Peyer's patch (tissue), 4 donors: ENCODE results near the gene DDX20. TPM values are rescaled to one million over a fixed set of nuclear protein-coding genes. Genes with fewer than 3 reads are reported as not detected.

Source experiments
- DNase-seq, 3 donors: peaks; one replicate each; pipeline ENCODE4 v3.0.0-alpha.2; 2017 to 2019
- H3K27ac ChIP-seq, 4 donors: fragments of 200-600 bp; sonication (generic); one replicate each; pipeline ENCODE4 v1.5.1; 2016 to 2019
- H3K27me3 ChIP-seq, 2 donors: fragments of 200-600 bp; sonication (generic); one replicate each; pipeline ENCODE4 v1.5.1; 2019
- H3K36me3 ChIP-seq, 3 donors: fragments of 200-600 bp; sonication (generic); one replicate each; pipeline ENCODE4 v1.5.1; 2016 to 2019
- H3K4me1 ChIP-seq, 4 donors: fragments of 200-600 bp; sonication (generic); one replicate each; pipeline ENCODE4 v1.5.1; 2016 to 2019
- H3K4me3 ChIP-seq, 4 donors: fragments of 200-600 bp; sonication (generic); 1 replicate in 3 of 4; 2 replicates in 1 of 4; pipeline ENCODE4 v1.5.1; 2016 to 2019; ENCODE audit warnings: mild to moderate bottlenecking in 1 of 4
- H3K9me3 ChIP-seq, 4 donors: fragments of 200-600 bp; sonication (generic); one replicate each; pipeline ENCODE4 v1.5.1; 2016 to 2019; ENCODE audit warnings: mild to moderate bottlenecking in 1 of 4
- POLR2A ChIP-seq, 2 donors: fragments of 450-650 bp; IDR thresholded peaks; one replicate each; pipeline ENCODE4 v1.5.1; 2017; ENCODE audit warnings: antibody characterized with exemption in 2 of 2, mild to moderate bottlenecking in 2 of 2, moderate library complexity in 2 of 2
- total RNA-seq, 4 donors: library from RNA; depleted of rRNA; stranded (reverse); fragments of >200 nt; gene quantifications; one replicate each; pipeline ENCODE4 v1.1.0, GENCODE V29; 2016
- TF ChIP-seq, protein P1 (sequence below), 6 experiments: fragments of 450-650 bp in 4 of 6; fragments of 200-600 bp in 2 of 6; sonication (generic) in 1 of 6; IDR thresholded peaks; one replicate each; pipeline ENCODE4 v1.5.1; 2017 to 2019; ENCODE audit warnings: antibody characterized with exemption in 6 of 6, mild to moderate bottlenecking in 3 of 6, moderate library complexity in 1 of 6

The DDX20 gene
- total RNA-seq, 4 donors from 2014 or later: 13.5 to 34.7 (median 22.5) TPM

DNA sequence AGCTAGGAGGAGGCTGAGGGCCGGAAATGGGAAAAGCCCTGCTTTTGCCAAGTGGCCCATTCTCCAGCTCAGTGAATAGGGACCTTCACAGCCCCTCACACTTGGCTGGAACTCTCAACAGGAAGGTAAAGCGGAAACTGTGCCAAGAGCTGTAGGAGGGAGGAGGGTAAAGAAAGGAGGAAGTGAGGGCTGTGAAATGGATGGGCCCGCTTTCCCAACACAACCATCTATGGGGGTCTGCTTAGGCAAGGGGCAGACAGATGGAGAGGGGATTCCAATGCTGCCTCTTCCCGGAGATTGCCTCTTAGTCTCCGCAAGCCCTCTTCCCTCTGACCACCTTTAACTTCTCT lies 21.7 kb upstream of the DDX20 start:
- Histone ChIP-seq H3K4me1 (peaks cover 0 to 40% (median 2%) of the 10 kb centered on the region in 4 donors), H3K9me3 (no peaks in the 10 kb centered on the region), H3K36me3 (no peaks in the 10 kb centered on the region), H3K27ac (peak overlapping the region in 3 of 4 donors; percentile 58 to 68 (median 65)), H3K4me3 (no peak overlapping the region), H3K27me3 (no peaks in the 10 kb centered on the region)
- DNase-seq: no peak
- no peak for TF ChIP-seq POLR2A (IDR thresholded peaks at IDR 0.05)
- TF ChIP-seq, protein P1, sequence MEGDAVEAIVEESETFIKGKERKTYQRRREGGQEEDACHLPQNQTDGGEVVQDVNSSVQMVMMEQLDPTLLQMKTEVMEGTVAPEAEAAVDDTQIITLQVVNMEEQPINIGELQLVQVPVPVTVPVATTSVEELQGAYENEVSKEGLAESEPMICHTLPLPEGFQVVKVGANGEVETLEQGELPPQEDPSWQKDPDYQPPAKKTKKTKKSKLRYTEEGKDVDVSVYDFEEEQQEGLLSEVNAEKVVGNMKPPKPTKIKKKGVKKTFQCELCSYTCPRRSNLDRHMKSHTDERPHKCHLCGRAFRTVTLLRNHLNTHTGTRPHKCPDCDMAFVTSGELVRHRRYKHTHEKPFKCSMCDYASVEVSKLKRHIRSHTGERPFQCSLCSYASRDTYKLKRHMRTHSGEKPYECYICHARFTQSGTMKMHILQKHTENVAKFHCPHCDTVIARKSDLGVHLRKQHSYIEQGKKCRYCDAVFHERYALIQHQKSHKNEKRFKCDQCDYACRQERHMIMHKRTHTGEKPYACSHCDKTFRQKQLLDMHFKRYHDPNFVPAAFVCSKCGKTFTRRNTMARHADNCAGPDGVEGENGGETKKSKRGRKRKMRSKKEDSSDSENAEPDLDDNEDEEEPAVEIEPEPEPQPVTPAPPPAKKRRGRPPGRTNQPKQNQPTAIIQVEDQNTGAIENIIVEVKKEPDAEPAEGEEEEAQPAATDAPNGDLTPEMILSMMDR (IDR thresholded peaks at IDR 0.05): no peak

- Histone ChIP-seq H3K9me3 (no peaks in the 10 kb centered on the region), H3K36me3 (no peaks in the 10 kb centered on the region), H3K4me1 (peaks cover 0 to 40% (median 2%) of the 10 kb centered on the region in 4 donors), H3K4me3 (no peak overlapping the region), H3K27me3 (no peaks in the 10 kb centered on the region), H3K27ac (peak overlapping the region in 2 of 4 donors; percentile 58 to 68)
- no peak for TF ChIP-seq POLR2A (IDR thresholded peaks at IDR 0.05)
- TF ChIP-seq, protein P1 (IDR thresholded peaks at IDR 0.05): no peak
- no peak for DNase-seq
Observed at GRCh38 chr1:111734426-111734825, 21.3 kb upstream of the DDX20 start.

GRCh38 chr1:111734856-111735255 lies 20.8 kb upstream of the DDX20 start:
- DNase-seq: no peak
- Histone ChIP-seq H3K27ac (no peak overlapping the region), H3K4me1 (peaks cover 0 to 40% (median 2%) of the 10 kb centered on the region in 4 donors), H3K36me3 (no peaks in the 10 kb centered on the region), H3K4me3 (no peak overlapping the region), H3K9me3 (no peaks in the 10 kb centered on the region), H3K27me3 (no peaks in the 10 kb centered on the region)
- no peak for TF ChIP-seq POLR2A (IDR thresholded peaks at IDR 0.05)
- TF ChIP-seq, protein P1 (IDR thresholded peaks at IDR 0.05): no peak

- TF ChIP-seq, protein P1 (IDR thresholded peaks at IDR 0.05): no peak
- no peak for TF ChIP-seq POLR2A (IDR thresholded peaks at IDR 0.05)
- H3K4me3 ChIP-seq: no peak overlapping the region
- no peak overlapping the region for H3K27ac ChIP-seq
- H3K9me3 ChIP-seq: no peaks in the 10 kb centered on the region
- DNase-seq: no peak
- H3K27me3 ChIP-seq: no peaks in the 10 kb centered on the region
- H3K36me3 ChIP-seq: no peaks in the 10 kb centered on the region
- H3K4me1 ChIP-seq: peaks cover 0 to 44% (median 3%) of the 10 kb centered on the region in 4 donors
Observed at GRCh38 chr1:111735321-111735720, 20.4 kb upstream of the DDX20 start.

DNA sequence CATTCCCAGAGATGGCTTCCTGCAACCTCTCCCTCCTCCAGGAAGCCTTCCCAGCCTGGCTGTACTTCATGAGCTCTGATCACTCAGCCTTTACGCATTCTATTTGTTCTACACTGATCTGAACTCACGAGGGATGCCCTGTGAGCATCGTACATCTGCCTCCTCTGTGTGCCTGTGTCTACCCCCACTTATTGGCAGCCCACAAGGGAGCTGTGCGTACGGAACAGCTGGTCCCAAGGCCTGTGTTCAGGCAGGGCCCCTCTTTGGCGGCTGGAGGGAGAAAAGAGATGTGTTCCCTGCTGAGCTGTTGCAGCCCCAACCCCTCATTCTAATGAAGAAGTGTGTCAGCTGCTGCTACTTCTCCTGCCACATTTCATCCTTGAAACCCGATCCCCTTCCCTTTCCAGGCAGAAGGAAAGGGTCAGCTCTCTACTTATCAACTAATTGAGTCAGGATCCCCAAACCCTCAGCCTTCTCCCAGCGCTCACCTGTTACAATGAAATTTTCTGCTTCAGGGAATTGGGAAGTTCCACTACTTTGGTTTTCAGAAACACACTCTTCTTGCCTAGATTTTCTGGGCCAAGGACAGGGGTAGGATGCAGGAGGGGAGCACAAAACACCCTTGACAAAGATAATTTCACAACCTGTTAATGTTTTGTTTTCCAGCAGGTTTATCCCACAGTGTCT lies 19.7 kb upstream of the DDX20 start:
- Histone ChIP-seq H3K9me3 (no peaks in the 10 kb centered on the region), H3K27me3 (no peaks in the 10 kb centered on the region), H3K4me3 (no peak overlapping the region), H3K27ac (no peak overlapping the region), H3K4me1 (peaks cover 0 to 43% (median 4%) of the 10 kb centered on the region in 4 donors), H3K36me3 (no peaks in the 10 kb centered on the region)
- TF ChIP-seq POLR2A (IDR thresholded peaks at IDR 0.05): no peak
- TF ChIP-seq, protein P1 (IDR thresholded peaks at IDR 0.05): no peak
- DNase-seq: no peak
